Fibroblast of skin of abdomen (primary cell): ENCODE measurements around the gene ADGRA3.
"Not testable (repeated sequence)": the region's sequence is repeated elsewhere in the genome, so short reads cannot be mapped to it uniquely, and the experiment has no call there.

Experiments used
- DNase-seq: peaks from one replicate; pipeline ENCODE4 v3.0.0-alpha.2; 2013

ADGRA3 gene

DNA sequence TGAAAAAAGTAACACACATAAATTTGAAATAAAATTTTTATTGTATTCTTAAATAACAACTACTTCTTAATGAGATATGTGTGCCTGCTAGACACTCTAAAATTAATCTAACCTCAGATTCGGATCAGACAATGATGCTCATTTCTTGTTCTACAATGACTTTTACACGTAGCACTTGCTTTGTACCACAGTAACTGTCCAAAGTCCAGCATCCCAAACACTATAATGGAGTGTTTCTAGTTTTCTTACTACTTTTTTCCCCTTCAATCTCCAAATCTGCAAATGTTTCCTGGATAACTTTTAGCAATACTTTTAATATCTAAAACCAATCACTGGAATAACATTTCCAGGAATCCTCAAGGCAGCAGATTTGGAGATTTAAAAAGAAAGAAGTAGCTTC is 75.9 kb downstream of the ADGRA3 start:
- no peak for DNase-seq

DNA sequence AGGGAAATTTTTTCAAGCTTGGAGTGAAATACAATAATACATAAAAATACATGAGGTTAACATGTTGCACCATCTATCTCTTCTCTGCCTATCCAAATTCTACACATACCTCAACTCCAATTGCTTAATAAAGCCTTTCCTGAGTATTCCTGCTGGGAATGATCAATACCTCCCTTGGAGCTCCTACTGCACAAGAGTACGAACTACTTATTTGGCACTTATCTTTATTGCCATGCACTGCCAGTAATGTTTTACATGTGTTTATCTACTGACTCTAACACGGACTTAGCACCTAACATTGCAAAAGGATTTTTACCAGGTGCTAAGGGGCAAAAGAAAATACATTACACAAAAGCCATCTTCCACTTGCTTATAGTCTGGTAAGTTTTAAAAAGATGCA is 80.2 kb downstream of the ADGRA3 start:
- no peak for DNase-seq

DNA sequence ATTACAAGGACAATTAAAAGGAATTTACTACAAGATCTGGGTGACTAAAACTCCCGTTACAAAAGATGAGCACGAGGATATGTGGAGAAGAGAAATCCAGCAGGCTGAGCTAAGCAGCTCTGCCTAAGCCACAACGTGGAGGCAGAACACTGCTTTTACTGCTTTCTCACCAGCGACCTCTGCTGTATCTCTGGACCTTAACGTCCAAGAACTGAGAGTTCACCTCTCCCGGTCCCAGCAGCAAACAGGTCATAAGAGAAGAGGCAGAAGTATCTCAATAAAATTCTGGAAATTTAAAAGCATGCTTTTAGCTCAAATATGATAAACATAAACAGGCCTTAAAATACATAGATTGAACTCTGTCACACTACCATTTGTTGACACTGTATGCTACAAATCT is 81.0 kb downstream of the ADGRA3 start:
- peak; percentile 47 for DNase-seq

DNA sequence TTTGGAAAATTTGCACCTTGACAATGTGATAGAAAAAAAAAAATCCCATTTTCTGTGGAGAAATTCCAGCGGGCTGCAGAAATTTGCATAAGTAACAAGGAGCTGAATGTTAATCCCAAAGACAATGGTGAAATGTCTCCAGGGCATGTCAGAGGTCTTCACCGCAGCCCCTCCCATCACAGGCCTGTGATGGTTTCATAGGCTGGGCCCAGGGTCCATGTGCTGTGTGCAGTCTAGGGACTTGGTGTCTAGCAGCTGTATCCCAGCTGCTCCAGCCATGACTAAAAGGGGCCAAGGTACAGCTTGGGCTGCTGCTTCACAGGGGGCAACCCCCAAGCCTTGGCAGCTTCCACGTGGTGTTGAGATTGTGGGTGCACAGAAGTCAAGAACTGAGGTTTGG is 85.2 kb downstream of the ADGRA3 start:
- no peak for DNase-seq

DNA sequence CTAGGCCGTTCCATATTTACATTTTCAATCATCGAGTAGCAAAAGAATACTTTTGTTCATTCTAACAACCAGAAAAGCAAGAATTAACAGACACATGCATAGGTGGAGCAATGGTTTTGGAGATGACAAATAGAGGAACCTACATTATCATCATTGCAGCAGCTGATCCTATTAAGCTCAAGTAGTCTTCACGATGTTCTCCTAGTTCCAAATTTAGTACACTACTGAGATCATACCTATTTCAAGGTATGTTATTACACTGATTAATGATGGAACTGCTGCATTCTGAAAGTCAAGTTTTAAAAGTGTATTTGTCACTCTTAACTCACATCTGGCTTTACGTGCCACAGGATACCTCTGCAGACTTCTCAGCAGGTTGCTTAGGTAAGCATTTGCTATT is 87.4 kb downstream of the ADGRA3 start:
- DNase-seq, result no peak

DNA sequence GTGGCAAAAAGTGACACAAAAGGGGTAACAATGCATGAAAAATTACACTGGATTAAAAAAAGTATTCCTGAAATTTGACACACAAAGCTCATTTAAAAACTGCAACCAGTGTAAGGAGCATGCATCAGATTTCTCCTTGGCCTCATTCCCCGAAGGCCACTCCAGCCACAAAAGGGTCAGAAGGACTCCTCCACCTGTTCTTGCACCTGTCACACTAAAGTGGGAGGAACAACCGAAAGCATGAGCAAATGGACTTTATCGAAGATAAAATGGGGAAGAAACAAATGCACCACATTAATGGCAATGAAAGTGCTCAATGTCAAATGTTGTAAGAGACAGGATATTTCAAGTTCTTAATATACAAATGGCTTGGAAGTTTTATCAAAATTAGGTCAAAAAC is 88.2 kb downstream of the ADGRA3 start:
- DNase-seq, result no peak

DNA sequence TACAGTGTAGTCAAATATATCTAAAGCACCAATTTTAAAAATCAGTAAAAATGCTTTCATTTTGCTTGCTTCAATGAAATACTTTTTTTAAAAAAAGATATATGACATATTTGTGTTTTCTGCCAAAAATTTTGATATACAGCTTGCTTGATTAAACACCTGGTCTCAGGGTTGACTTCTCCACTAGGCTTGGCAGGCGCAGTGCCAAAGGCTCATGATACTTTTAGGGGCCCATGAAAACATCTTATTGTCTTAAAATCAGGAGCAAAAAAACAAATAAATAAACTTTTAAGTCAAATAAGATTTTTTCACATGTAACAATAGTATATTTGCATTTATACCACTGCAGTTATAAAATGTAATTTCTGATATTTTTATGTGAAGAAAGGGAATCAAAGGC is 95.6 kb downstream of the ADGRA3 start:
- no peak for DNase-seq

DNA sequence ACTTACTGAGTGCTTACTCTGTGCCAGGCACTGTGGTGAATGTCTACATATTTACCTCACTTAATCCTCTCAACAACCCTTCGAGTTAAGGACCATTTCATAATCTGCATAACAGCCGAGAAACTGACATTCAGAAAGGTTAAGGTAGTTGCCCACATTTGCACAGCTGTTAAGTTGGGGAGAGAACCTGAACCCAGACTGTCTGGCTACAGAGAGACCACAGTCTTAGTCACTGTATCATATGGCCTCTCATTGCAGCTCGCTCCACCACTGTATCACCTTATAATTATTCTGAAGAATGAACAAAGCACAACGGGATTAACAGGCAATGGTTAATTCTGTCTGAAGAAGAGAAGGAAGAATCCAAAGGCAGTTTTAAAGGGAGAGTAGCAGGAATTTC is 98.5 kb downstream of the ADGRA3 start:
- DNase-seq, result peak; percentile 9

DNA sequence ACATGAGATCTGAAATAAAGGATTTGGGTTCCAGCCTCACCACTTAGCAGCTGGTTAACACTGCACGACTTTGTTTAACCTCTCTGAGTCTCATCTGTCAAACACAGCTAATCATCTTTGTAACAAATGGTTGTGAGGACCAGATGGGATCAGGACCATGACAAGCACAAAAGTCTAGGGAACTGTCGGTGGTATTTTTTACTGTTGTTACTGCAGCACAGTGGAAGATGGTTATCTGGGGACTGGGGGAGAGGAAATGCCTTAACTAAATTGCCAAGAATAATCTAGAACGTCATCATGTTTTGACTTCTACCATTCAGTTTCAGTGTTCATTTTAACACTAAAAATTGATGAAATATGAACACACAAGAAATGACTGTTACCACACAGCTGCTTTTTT is 99.5 kb downstream of the ADGRA3 start:
- peak; percentile 14 for DNase-seq

DNA sequence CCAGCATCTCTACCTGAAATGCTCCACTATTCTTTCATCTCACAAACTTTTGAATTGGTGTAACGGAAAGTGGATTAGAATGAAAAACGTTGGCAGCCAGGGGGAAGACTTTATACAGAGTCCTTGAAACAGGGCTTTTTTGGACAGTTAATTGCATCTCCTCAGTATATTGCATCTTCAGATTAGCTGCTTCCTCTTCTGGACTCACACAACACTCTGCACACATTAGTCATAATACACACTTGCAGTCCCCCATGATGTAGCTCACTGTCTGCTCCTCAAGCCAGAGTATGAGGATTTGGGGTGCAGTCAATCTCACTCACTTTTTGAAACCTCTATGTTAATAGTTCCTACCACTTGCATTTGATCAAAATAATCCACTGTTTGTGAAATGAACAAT is 101.0 kb downstream of the ADGRA3 start:
- DNase-seq, result no peak

DNA sequence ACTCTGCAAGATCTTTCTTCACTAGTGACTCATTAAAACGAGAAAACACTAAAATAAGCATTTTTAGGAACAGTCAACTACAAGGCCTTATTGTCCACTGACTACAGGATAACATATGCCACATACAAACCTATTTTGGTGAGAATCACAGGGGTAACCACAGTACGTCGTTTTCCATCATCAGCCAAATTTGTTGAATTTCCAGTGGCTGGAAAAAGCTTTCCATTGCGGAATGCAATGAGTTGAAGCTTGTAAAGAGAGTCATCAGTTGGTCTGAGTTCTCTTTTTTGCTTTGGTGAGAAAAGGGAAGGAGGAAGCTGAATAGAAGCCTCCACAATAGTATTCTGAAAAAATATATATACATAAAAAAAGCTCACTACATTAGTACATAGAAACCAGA is 102.4 kb downstream of the ADGRA3 start:
- DNase-seq, result no peak

DNA sequence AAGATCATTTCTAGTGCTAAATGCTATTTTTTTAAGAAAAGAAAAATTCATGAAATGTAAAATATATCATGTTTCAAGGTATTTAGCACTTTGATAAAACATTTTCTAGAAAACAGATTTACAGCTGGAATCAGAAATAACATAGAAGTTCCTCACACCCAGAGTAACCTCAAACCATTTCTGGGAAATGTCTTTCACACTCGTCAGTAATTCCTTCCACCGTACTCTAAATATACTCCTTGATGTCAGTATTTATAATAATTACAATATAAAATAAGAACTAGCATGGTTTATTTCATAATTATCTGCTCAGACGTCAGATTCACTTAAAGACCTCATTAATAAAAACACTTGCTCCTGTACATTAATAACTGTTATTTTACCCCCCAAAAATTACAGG is 103.9 kb downstream of the ADGRA3 start:
- DNase-seq, result no peak

DNA sequence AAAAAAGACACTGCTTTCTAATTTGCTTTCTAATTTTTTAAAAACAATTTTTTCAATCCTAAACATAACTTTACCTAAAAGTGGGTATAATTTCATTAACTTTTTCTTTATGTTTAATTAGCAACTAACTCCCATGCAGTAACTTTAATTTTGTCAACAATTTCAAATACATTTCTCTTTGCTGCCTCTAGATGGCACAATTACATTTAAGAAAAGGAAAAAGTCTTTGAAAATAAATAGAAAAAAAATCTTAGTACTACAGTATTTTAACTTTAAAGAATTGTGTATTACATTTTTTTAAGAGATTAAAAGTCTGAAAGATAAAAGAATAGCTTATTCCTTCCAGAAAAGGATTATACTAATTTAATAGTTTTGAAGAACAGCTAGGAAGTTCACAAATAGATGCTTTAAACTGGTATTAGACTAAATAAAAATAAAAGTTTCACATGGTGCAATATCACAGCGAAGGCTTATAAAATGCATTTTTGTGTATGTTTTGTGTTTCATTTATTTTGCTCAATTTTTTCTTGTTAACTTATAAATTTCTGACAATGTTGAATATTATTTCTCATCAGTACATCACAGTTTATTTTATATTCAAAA is 105.1 kb downstream of the ADGRA3 start:
- DNase-seq, result peak; percentile 15

DNA sequence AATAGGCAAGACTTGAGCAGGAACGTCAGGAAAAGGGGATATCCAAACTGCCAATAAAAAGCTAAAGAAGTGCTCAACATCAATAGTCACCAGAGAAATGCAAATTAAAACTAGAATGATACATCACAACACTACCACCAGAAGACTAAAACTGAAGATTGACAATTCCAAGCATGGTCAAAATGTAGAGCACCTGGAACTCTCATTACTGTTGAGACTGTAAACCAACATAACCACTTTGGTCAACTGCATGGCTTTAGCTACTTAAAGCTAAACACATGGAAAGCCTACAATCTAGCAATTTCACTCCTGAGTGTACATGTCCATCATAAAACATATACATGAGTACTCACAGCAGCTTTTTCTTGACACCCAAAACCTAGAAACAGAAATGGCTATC is 107.4 kb downstream of the ADGRA3 start:
- no peak for DNase-seq

DNA sequence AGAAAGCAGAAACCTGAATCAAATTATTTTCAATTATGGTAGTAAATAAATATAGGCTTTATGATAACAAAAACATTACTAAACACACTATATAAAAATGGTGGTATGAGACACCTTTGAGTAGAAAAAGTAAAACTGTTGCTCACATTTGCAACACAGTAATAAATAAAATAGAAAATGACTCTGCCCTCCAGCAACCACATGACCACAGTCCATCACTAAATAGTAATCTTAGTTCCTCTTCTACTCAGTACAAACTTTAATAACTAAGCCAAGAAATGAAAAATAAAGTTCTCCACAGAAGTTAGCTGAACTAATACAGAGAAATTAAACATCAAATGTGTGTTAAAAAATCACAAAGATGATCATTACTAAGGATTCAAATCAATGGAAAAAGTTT is 108.5 kb downstream of the ADGRA3 start:
- no peak for DNase-seq

DNA sequence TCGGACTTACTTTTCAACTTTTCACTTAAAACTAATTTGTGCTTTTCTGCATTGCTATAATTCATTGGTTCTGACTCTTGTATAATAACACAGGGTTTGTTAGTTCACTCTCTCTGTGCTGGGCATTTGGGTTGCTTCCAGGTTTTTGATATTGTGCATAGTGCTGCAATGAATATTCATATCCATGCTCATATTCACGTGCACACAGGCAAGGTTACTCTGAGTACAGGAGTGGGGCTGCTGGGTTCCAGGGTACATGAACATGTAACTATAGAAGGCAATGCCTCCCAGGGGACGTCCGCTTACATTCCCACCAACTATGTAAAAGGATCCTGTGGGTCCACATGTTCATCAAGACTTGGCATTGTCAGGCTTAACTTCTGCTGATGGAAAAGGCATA is 117.2 kb downstream of the ADGRA3 start:
- no peak for DNase-seq

DNA sequence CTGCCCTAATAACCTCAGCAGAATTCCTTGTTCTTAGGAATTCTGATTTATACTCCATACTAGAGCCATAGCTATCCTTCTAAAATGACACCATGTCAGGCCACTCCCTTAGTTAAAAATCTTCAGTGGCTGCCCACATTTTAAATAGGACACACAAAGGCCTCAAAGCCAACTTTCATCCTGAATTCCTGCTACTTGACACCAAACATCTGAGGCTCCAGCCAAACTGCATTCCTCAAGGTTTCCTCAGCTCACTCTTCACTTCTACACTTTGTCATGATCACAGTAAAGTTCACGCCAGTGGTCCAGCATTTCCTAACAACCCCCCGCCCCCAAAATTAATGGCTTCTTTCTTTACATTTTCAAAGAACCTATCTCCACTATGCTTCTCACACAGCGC is 124.3 kb downstream of the ADGRA3 start:
- peak; percentile 82 for DNase-seq

DNA sequence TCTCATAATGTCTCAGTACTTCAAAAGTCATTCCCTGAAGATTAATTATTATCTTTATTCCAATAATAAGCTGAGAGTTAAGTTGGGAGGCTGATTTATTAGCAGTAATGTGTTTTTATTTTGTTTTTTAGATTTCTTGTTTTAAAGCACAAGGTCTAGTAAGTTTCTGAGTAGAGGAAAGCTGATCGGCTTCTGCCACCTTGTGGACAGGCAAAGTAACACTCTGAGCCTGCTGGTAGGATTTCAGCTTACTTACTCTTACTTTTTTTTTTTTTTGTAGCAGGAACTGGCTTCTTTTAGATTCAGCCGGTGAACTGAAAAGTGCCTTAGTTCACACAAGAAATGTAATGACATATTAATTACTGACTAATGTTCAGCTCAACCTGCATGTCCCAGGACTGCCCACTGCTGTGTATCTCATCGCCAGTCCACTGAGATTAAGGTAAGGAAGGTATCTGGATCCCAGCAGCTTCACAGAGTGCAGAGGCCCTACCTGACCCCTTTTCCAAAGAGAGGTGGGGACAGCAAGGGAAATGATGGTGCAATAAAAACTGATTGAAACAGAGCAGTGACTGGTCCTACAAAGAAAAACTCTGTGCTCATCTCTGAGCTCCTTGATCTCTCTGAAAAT is 126.5 kb downstream of the ADGRA3 start:
- peak; percentile 75 for DNase-seq

DNA sequence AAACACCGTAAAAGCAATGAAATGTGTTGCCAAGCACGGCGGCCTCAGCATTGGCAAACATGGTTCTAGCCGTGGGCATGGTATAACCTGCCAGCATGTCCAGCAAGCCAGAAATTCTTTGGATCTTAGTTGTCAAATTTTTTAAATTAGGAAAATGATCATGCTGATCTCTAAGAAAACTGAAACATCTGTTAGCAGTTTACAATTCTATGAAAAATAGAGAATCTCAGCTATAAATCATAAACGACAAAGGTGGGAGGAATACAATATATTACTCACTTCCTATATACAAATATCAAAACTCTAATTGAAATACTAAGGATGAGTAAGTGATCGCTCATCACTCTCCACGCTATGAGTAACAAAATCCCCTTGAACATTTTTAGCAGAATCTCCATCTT is 130.3 kb downstream of the ADGRA3 start:
- peak; percentile 76 for DNase-seq

DNA sequence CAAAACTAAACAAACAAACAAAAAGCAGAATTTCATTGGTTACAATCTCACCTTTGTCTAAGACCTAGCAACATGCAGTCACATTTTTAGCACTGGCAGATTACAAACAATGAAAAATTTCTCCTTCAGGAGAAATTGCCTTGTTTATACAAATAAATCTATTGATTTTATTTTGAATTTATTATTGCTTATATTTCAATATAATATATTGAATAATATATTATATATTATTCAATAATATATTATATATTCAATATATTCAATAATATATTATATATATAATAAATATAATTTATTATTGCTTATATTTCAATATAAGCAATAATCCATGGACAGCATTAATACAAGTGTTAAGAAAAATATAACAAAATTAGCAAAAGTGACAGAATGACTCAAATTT is 131.7 kb downstream of the ADGRA3 start:
- DNase-seq, result no peak

DNA sequence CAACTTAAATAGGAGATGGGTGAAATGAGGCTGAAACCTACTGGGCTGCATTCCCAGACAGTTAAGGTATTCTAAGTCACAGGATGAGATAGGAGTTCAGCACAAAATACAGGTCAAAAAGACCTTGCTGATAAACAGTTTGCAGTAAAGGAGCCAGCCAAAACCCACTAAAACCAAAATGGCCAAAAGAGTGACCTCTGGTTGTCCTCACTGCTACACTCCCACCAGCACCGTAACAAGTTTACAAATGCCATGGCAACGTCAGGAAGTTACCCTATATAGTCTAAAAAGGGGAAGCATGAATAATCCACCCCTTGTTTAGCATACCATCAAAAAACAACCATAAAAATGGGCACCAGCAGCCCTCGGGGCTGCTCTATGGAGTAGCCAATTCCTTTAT is 133.7 kb downstream of the ADGRA3 start:
- DNase-seq, result not testable (repeated sequence)

DNA sequence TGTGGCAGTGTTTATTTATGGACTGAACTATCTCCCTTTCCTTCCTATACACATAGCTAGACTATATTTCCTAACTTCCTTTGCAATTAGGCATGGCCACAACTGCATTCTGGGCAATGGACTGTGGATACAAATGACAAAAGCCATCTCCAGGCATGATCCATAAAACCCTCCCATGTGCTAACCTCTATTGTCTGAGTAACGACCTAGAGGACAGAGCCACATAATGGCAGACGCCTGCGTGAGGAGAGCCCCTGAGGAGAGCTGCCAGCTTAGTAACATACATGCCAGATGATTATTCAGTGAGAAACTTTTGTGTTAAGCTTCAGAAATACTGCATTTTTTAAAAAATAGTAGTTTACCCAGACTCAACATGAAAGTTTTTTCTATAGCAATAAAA is 142.9 kb downstream of the ADGRA3 start:
- no peak for DNase-seq

DNA sequence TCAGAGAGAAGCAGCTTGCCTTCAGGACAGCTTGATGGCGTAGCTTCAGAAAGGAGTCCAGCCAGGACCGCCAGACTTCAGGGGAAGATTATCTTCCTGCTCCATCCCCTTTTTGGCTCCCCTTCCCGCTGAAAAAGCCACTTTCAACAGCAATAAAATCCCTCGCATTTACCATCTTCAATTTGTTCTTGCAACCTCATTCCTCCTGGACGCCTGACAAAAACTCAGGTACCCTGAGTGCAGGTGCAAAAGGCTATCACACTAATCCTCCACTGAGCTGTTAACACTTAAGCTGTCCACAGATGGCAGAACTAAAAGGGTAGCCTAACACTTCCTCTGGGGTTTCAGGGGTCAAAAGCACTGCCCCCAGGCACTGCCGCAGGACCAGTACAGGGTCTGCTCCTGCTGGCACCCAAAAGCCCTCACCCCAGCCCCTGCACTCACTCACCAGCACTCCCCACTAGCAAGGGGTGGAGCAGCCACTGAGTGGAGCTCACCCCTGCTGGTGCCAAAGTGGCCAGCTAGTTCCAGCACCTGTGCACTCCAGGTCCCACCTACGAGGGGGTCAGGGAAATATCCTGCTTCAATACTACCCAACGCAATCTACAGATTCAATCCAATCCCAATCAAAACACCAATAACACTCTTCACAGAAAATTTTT is 145.8 kb downstream of the ADGRA3 start:
- DNase-seq, result no peak

DNA sequence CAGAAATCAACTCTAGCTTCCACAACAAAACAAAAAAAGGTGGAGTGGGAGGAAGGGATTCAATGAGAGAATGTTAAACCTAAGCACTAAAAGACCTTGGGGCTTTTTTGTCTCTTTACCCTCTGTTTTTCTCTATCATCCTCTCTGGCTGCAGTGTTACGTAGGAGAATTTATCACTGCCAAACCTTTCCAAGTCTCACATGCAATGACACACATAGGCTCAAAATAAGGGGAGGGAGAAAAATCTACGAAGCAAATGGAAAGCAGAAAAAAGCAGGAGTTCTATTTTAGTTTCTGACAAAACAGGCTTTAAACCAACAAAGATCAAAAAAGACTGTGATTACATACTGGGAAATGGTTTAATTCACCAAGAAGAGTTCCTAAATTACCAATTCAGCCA is 152.1 kb downstream of the ADGRA3 start:
- no peak for DNase-seq

DNA sequence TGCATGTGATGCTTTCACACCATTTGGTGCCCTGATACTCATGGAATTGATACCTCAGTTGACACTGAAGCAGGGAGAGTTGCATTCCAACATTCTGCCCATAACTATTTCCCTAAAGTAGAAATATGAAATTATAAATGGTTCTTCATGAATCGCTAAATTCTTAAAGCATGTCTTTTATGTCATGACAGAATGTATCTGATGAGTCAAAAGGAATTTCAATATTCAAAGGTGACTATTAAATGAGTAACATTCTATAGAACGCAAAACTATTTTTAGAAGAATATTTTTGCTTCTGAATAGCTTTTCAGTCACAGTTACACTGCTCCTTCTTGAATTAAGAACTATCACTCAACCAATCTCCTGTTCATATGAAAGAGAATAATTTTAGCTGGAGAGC is 152.8 kb downstream of the ADGRA3 start:
- DNase-seq, result peak; percentile 41
